ENCODE measurements around the gene SORCS2. TPM values are rescaled to one million over a fixed set of nuclear protein-coding genes. Genes with fewer than 3 reads are reported as not detected.
A peak's percentile ranks its signal among the peaks of the same experiment; 100 is the strongest.

The SORCS2 gene
- total and polyA plus RNA-seq, 2 of the 8 experiments (the other 6 are each of a cell fraction or from before 2014, with no cell fraction given) = 0.36 to 1.8 TPM

- no peaks in the 10 kb centered on the region for H3K79me2 ChIP-seq (ENCODE audit: control insufficient read depth in 1 of 2, insufficient read depth in 2 of 2, low read length in 2 of 2)
- no peak overlapping the region for H3K14ac ChIP-seq (ENCODE audit: insufficient read length)
- H2AK5ac ChIP-seq (ENCODE audit: low read depth, low read length) = no peak overlapping the region
- H4K5ac ChIP-seq (ENCODE audit: insufficient read length, low read depth, low read length) = no peak overlapping the region
- FAIRE-seq = no peak
- H3K9me3 ChIP-seq (ENCODE audit: insufficient read depth in 2 of 2, low read depth in 1 of 2, low read length in 1 of 2) = no peaks in the 10 kb centered on the region
- no peak overlapping the region for H3K4ac ChIP-seq (replicated peaks; ENCODE audit: insufficient read length, low read depth, low read length)
- no peak overlapping the region for H4K8ac ChIP-seq (ENCODE audit: extremely low read depth, insufficient read depth, low read length)
- H3K23me2 ChIP-seq (ENCODE audit: low read depth, low read length) = no peaks in the 10 kb centered on the region
- TF ChIP-seq RAD21 (IDR thresholded peaks at IDR 0.05 in 1 of 2, conservative IDR thresholded peaks at IDR 0.05 in 1 of 2; ENCODE audit: low read depth in 2 of 2, low read length in 2 of 2) (peak in 1 of 2 experiments; percentile 22; a peak in 2 of 4 replicates), NRF1 (IDR thresholded peaks at IDR 0.05; ENCODE audit: low read depth, low read length) (no peak)
- H2BK5ac ChIP-seq (ENCODE audit: low read depth, low read length) = no peak overlapping the region
- H3K23ac ChIP-seq (ENCODE audit: insufficient read length) = no peak overlapping the region
- H2BK15ac ChIP-seq (ENCODE audit: low read length) = no peak overlapping the region
- peak in 1 of 2 experiments; percentile 43 for DNase-seq (ENCODE audit: low read depth in 1 of 2, low spot score in 2 of 2)
- H3K56ac ChIP-seq (replicated peaks; ENCODE audit: insufficient read length, low read depth, low read length) = no peak overlapping the region
- no peaks in the 10 kb centered on the region for H3K36me3 ChIP-seq (ENCODE audit: control insufficient read depth in 2 of 4, insufficient read depth in 4 of 4, low read length in 3 of 4)
- no peak overlapping the region for H2AFZ ChIP-seq (ENCODE audit: low read length)
- H4K91ac ChIP-seq (replicated peaks; ENCODE audit: insufficient read length, low read length) = no peak overlapping the region
- ChIA-PET POLR2A (ENCODE audit: partially characterized antibody) (no interaction called here), CTCF (ENCODE audit: partially characterized antibody) (interaction anchor here (1.0 to 1.9 kb wide), 7 partner anchors 8 to 230 kb away, joined by 3 to 9 read pairs (median 3); no protein-coding TSS in a partner anchor)
- peaks cover 0 to 15% (median 6%) of the 10 kb centered on the region in 4 experiments; a peak in 4 of 7 replicates for H3K4me1 ChIP-seq (replicated peaks in 1 of 4; ENCODE audit: control insufficient read depth in 3 of 4, insufficient read depth in 4 of 4, low read length in 3 of 4)
- 82% methylated on average over 8 of the region's 18 CpGs; no CpG with 5 or more reads in 1 of the 2 experiments for WGBS, 2 experiments (ENCODE audit: extremely low coverage in 1 of 2, insufficient coverage in 1 of 2, insufficient read length in 1 of 2, insufficient replicate concordance in 2 of 2, low coverage in 1 of 2, low lambda C conversion rate in 2 of 2, missing lambda C conversion rate in 1 of 2)
- H3K27ac ChIP-seq (ENCODE audit: low read depth, low read length) = no peak overlapping the region
- H2BK120ac ChIP-seq (replicated peaks; ENCODE audit: low read depth, low read length) = no peak overlapping the region
- H3K27me3 ChIP-seq (replicated peaks in 1 of 4; ENCODE audit: control insufficient read depth in 3 of 4, extremely low read depth in 1 of 4, insufficient read depth in 3 of 4, low read length in 3 of 4) = no peaks in the 10 kb centered on the region; a peak in 1 of 7 replicates
- H2BK12ac ChIP-seq (ENCODE audit: low read depth, low read length) = no peak overlapping the region
- no peak overlapping the region for H3K4me3 ChIP-seq (ENCODE audit: extremely low read depth in 1 of 4, insufficient read depth in 2 of 4, low read depth in 3 of 4, low read length in 4 of 4)
- H4K20me1 ChIP-seq (replicated peaks in 1 of 2; ENCODE audit: control insufficient read depth in 1 of 2, insufficient read depth in 2 of 2, low read length in 2 of 2) = peaks cover 0 to 2% of the 10 kb centered on the region in 2 experiments
- H2BK20ac ChIP-seq (ENCODE audit: low read length) = no peak overlapping the region
- H3K79me1 ChIP-seq (ENCODE audit: low read depth, low read length) = no peaks in the 10 kb centered on the region
- no peak overlapping the region for H3K18ac ChIP-seq (ENCODE audit: extremely low read depth, low read length)
- no peak overlapping the region for H3K4me2 ChIP-seq (ENCODE audit: insufficient read depth in 1 of 2, low read depth in 2 of 2, low read length in 2 of 2)
- no peak overlapping the region for H3K9ac ChIP-seq (replicated peaks in 1 of 4; ENCODE audit: extremely low read depth in 1 of 4, low read depth in 3 of 4, low read length in 3 of 4)
Measured at GRCh38 chr4:7424553-7425111, 232.3 kb downstream of the SORCS2 start.
